Stimulated activated naive CD8-positive, alpha-beta T cell treated with anti-CD3 and anti-CD28 coated beads, Interleukin-15, Interleukin-2, amounts not matched to agents 100 ng/mL and 50 ng/mL, for 24 hours (primary cell): ENCODE measurements around the gene GRAMD1A.
"Not testable (repeated sequence)": the region's sequence is repeated elsewhere in the genome, so short reads cannot be mapped to it uniquely, and the experiment has no call there.

Source experiments
- H3K27ac Mint-ChIP-seq: one replicate; pipeline ENCODE4 v1.8.0; 2021; ENCODE audit warnings: mild to moderate bottlenecking, mixed read lengths
- H3K27me3 Mint-ChIP-seq: one replicate; pipeline ENCODE4 v1.8.0; 2021; ENCODE audit warnings: mixed read lengths
- H3K36me3 Mint-ChIP-seq: one replicate; pipeline ENCODE4 v1.8.0; 2021; ENCODE audit warnings: low read depth, mixed read lengths
- H3K4me1 Mint-ChIP-seq: one replicate; pipeline ENCODE4 v1.8.0; 2021; ENCODE audit warnings: low read depth, mixed read lengths
- H3K4me3 Mint-ChIP-seq: one replicate; pipeline ENCODE4 v1.8.0; 2021; ENCODE audit warnings: mild to moderate bottlenecking, mixed read lengths
- H3K9me3 Mint-ChIP-seq: one replicate; pipeline ENCODE4 v1.8.0; 2021; ENCODE audit warnings: mixed read lengths

The GRAMD1A gene

DNA sequence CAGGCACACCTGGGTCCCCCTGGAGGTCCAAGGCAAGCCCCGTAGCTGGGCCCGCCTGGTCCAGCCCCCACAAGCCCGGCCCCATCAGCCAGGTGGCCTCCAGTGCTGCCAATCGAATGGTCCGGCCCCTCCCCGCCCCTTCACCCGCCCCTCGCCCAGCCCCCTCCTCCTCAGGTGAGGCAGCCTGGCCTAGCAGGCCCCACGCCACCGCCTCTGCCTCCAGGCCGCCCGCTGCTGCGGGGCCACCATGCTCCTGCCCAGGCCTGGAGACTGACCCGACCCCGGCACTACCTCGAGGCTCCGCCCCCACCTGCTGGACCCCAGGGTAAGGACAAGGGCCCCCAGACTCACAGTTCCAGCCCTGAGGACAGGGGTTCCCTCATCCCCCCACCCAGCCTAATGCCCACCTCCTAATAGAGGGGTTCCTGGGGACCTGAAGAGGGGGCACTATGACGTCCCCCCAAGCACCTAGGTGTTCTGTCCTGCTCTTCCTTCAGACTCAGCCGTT, 41.5 kb downstream of the GRAMD1A start, which contains the start of gene HPN:
TSS of gene HPN (plus strand) at position 174 of the 508 bp plus-strand sequence. CDS start 786 bp downstream, outside the sequence.
- Mint-ChIP-seq H3K4me3 (peak within 1 kb of the TSS; percentile 53), H3K36me3 (no peaks in the 10 kb centered on the region), H3K27me3 (peaks cover 4% of the 10 kb centered on the region), H3K4me1 (peaks cover 42% of the 10 kb centered on the region), H3K27ac (peak within 1 kb of the TSS; percentile 16), H3K9me3 (no peaks in the 10 kb centered on the region)

DNA sequence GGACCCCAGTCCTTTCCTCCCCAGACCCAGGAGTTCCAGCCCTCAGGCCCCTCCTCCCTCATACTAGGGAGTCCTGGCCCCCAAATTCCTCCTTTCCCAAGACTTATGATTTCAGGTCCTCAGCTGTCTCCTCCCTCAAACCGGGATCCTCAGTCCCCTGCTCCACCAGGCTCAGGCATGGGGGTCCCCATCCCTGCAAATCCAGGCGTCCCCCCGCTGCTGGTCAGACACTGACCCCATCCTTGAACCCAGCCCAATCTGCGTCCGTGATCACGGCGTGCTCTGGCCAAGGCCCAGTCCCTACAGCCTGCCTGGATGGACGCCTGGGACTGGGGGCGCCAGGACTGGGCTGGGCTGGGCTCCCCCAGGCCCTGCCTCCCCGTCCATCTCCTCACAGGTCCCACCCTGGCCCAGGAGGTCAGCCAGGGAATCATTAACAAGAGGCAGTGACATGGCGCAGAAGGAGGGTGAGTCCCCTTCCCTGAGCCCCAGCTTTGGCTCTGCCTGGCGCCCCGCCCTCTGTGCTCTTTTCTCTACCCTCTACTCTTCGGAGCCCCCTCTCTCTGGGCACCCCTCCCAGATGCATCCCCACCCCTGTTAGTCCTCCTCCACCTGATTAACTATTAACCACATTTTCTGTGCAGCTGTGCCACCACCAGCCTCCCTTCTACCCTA, 42.1 kb downstream of the GRAMD1A start:
- H3K9me3 Mint-ChIP-seq = no peaks in the 10 kb centered on the region
- no peak overlapping the region for H3K27ac Mint-ChIP-seq
- H3K36me3 Mint-ChIP-seq = no peaks in the 10 kb centered on the region
- peaks cover 4% of the 10 kb centered on the region for H3K27me3 Mint-ChIP-seq
- H3K4me1 Mint-ChIP-seq = peaks cover 39% of the 10 kb centered on the region
- H3K4me3 Mint-ChIP-seq = no peak overlapping the region

DNA sequence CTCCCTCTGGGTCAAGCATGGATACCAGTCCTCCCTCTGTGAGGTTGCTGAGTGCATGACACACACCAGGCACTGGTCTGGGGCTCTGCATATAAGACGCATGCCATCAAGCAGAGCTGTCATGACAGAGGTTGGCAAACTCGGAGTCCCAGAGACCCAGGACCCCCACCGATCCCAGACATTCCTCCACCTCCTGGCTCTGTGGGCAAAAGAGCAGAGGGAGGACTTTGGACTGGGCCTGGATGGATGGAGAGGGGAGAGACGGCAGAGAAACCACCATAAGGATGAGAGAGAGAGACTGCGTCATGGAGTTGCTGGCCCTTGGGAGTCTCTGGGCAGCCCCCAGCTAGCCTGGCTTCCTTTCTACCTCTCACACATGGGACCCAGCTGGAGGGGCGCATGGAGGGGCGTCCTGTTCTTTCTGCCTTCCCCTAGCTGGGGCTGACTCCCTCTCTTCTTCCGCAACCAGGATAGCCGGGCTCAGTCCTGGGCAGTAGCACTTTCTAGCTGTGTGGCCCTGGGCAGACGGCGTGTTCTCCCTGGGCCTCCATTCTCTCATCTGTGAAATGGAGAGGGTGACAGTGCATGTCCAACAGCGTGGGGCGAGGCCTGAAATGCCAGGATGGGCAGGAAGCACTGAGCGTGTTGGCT, 43.0 kb downstream of the GRAMD1A start:
- peaks cover 4% of the 10 kb centered on the region for H3K27me3 Mint-ChIP-seq
- H3K9me3 Mint-ChIP-seq = no peaks in the 10 kb centered on the region
- H3K36me3 Mint-ChIP-seq = no peaks in the 10 kb centered on the region
- H3K4me3 Mint-ChIP-seq = no peak overlapping the region
- H3K27ac Mint-ChIP-seq = no peak overlapping the region
- H3K4me1 Mint-ChIP-seq = peaks cover 36% of the 10 kb centered on the region

DNA sequence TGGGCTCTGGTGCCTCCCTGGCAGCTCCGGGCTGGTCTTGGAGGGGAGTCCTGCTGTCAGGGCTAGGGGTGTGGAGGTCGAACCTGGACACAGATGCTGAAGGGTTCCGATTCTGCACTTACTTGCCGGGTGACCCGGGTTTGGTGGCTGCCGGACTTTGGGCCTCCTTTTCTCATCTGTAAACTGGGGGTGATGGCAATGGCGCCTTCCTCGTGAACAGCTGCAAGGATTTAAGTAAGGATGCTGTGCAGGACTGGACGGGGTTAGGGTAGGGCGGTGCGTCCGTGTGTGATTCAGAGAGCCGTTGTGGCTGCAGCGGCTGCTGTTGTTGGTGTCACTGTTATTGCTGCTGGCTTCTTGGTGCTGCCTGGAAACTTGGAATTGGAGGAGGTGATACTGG, 43.8 kb downstream of the GRAMD1A start:
- no peaks in the 10 kb centered on the region for H3K36me3 Mint-ChIP-seq
- no peaks in the 10 kb centered on the region for H3K9me3 Mint-ChIP-seq
- peaks cover 4% of the 10 kb centered on the region for H3K27me3 Mint-ChIP-seq
- H3K4me3 Mint-ChIP-seq = no peak overlapping the region
- H3K27ac Mint-ChIP-seq = no peak overlapping the region
- H3K4me1 Mint-ChIP-seq = peaks cover 35% of the 10 kb centered on the region

DNA sequence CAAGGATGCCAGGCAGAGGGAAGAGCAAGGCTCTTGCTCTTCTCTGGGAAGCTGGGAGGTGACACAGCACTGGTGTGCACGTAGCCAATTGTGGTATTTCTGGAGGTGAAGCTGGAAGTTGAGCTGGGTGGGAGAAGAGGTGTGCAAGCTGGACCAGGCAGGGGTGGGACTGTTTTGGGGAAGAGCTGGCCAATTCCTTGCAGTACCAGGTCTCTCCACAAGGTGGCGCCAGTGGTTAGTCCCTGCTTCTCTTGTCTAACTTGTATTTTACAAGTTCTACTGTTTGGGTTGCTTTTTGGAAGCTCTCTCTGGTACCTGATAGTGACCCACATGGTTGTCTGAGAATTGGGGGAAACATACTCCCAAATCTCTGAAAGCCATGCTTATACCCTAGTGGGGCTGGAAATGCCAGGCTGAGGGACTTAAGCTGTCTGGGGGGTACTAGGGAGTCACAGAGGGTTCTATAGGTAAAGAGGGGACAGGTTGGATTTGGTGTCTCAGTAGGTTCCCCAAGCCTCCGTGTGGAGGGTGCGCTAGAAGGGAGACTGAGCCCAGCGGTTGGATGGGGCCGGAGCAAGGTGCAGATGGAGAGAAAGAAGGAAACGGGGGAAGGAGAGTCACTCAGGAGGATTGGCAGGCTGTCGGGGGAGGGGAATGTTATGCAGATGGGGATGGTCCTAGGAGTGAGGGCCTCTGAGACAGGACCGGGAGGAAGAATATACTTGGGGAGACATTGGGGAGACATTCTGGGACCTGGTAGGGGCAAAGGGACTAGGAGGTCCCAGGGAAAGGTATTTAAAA, 44.4 kb downstream of the GRAMD1A start:
- Mint-ChIP-seq H3K9me3 (no peaks in the 10 kb centered on the region), H3K27me3 (peaks cover 4% of the 10 kb centered on the region), H3K4me1 (peaks cover 30% of the 10 kb centered on the region), H3K4me3 (no peak overlapping the region), H3K36me3 (no peaks in the 10 kb centered on the region), H3K27ac (no peak overlapping the region)

DNA sequence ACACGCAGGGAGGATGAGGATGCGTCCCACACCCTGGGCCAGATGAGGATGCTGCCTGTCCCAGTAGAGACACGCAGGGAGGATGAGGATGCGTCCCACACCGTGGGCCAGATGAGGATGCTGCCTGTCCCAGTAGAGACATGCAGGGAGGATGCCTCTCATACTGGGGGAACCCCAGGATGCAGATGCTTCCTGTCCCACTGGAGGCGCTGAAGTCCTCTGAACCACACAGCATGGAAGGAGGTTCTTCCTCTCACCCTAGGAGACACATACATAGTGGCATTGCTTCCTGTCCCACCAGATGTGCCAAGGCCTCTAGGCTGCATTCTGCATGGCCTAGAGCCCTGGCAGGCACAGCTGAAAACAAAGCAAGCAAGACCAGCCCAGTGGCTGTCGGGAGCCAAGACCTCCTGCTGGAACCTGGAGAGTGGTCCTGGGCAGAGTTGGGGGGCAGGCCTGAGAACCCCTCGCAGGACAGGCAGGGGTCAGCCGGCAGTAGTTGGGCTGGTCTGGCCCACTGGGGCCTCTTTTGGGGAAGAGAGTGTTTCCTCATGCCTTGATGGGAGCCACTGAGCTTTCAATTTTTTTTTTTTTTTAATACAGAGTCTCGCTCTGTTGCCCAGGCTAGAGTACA, 45.7 kb downstream of the GRAMD1A start:
- no peaks in the 10 kb centered on the region for H3K9me3 Mint-ChIP-seq
- no peak overlapping the region for H3K27ac Mint-ChIP-seq
- H3K27me3 Mint-ChIP-seq = no peaks in the 10 kb centered on the region
- peaks cover 22% of the 10 kb centered on the region for H3K4me1 Mint-ChIP-seq
- no peaks in the 10 kb centered on the region for H3K36me3 Mint-ChIP-seq
- no peak overlapping the region for H3K4me3 Mint-ChIP-seq

DNA sequence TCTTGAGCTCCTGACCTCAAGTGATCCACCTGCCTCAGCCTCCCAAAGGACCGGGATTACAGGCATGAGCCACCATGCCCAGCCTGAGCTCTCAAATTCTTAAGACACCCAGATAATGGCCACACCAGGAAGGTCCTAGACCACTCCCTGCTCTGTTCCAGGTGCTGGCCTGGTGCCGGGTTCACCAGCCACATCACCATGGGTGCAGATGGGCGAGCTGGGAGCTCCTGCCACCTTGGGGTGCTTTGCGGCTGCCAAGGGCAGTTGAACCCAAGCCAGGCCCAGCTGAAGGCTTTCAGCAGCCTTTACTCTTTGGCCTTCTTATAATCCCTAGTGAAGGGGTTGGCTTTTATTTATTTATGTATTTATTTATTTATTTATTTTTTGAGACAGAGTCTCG, 46.3 kb downstream of the GRAMD1A start:
- no peaks in the 10 kb centered on the region for H3K27me3 Mint-ChIP-seq
- no peaks in the 10 kb centered on the region for H3K9me3 Mint-ChIP-seq
- H3K27ac Mint-ChIP-seq = no peak overlapping the region
- no peaks in the 10 kb centered on the region for H3K36me3 Mint-ChIP-seq
- peaks cover 18% of the 10 kb centered on the region for H3K4me1 Mint-ChIP-seq
- no peak overlapping the region for H3K4me3 Mint-ChIP-seq

DNA sequence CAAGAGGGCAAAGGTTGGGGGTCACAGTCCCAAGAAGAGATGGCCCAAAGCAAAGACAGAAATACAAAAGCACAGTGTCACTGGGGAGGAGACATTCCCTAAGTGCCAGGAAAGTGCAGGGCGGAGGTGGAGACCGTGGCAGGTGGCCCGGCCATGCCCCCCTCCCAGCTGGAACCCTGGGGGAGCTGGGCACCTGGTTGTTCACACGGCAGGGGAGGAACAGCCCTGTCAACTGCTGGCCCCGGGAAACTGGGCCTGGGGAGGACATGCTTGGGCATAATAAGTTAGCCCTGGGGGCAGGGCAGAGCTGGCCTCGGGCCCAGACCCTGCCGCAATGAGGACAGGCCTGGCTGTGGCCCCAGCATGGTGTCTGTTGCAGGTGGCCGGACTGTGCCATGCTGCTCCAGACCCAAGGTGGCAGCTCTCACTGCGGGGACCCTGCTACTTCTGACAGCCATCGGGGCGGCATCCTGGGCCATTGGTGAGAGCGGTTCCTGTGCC, 48.8 kb downstream of the GRAMD1A start:
- peaks cover 14% of the 10 kb centered on the region for H3K4me1 Mint-ChIP-seq
- no peaks in the 10 kb centered on the region for H3K9me3 Mint-ChIP-seq
- H3K36me3 Mint-ChIP-seq = no peaks in the 10 kb centered on the region
- H3K27ac Mint-ChIP-seq = no peak overlapping the region
- no peaks in the 10 kb centered on the region for H3K27me3 Mint-ChIP-seq
- no peak overlapping the region for H3K4me3 Mint-ChIP-seq

DNA sequence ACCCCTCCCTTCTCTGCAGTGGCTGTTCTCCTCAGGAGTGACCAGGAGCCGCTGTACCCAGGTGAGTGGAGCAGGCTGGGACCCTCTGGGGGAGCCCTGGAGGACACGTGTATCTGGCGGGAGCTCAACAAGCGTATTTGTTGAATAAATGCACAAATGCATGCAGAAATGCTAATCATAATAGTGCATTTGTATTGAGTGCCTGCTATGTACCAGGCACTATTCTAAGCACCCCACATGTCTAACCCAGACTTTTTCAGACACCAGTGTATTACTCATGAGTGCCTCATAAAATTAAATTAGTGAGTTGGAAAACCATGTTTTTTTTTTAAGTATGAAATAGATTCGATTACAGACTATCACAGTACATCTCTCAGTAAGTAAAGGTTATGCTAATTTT, 49.3 kb downstream of the GRAMD1A start:
- Mint-ChIP-seq H3K27me3 (no peaks in the 10 kb centered on the region), H3K36me3 (no peaks in the 10 kb centered on the region), H3K9me3 (no peaks in the 10 kb centered on the region), H3K4me1 (peaks cover 13% of the 10 kb centered on the region), H3K27ac (no peak overlapping the region), H3K4me3 (no peak overlapping the region)

DNA sequence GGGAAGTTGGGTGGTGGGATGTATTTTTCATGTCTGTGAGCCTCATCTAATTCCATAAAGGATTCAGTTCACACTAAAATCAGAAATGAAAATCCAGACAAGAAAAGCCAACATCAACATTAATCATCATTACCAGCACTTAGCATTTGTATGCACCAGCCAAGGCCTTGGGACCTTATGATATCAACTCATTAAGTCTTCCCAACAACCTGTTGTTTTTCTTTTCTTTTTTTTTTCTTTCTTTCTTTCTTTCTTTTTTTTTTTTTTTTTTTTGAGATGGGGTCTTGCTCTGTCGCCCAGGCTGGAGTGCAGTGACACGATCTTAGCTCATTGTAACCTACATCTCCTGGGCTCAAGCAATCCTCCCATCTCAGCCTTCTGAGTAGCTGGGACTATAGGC, 50.5 kb downstream of the GRAMD1A start:
- H3K4me1 Mint-ChIP-seq, H3K27me3 Mint-ChIP-seq, H3K27ac Mint-ChIP-seq, H3K4me3 Mint-ChIP-seq, H3K9me3 Mint-ChIP-seq, H3K36me3 Mint-ChIP-seq: not testable (repeated sequence)

DNA sequence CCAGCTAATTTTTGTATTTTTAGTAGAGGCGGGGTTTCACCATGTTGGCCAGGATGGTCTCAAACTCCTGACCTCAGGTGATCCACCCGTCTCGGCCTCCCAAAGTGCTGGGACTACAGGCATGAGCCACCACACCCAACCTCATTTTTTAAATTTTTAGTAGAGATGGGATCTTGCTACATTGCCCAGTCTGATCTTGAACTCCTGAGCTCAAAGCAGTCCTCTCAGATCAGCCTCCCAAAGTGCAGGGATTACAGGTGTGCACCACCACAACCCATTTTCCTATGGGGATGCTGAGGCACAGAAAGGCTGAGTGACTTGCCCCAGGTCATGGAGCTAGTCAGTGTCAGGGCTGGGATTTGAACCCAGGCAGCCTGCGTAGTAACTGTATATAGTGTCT, 51.1 kb downstream of the GRAMD1A start:
- H3K27me3 Mint-ChIP-seq, H3K27ac Mint-ChIP-seq, H3K9me3 Mint-ChIP-seq, H3K4me1 Mint-ChIP-seq, H3K36me3 Mint-ChIP-seq, H3K4me3 Mint-ChIP-seq: not testable (repeated sequence)

DNA sequence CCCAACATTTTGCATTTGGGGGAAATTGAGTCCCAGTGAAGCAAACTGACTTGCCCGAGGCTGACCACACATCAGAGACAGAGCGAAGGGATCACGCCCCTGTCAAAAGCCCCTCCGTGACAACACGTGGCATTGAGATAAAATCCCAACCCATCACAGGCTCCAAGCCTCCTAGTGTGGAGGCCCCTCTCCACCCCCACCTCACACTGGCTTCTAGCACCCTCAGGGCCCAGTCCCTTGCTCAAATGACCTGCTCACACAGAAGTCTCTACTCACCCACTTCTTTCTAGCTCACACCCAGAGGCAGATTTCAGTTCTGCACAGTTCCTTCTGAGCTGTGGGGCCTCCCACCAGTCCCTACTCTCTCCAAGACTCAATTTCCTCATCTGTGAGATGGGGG, 51.7 kb downstream of the GRAMD1A start:
- Mint-ChIP-seq H3K4me1 (no peaks in the 10 kb centered on the region), H3K4me3 (no peak overlapping the region), H3K9me3 (no peaks in the 10 kb centered on the region), H3K36me3 (no peaks in the 10 kb centered on the region), H3K27me3 (no peaks in the 10 kb centered on the region), H3K27ac (no peak overlapping the region)

DNA sequence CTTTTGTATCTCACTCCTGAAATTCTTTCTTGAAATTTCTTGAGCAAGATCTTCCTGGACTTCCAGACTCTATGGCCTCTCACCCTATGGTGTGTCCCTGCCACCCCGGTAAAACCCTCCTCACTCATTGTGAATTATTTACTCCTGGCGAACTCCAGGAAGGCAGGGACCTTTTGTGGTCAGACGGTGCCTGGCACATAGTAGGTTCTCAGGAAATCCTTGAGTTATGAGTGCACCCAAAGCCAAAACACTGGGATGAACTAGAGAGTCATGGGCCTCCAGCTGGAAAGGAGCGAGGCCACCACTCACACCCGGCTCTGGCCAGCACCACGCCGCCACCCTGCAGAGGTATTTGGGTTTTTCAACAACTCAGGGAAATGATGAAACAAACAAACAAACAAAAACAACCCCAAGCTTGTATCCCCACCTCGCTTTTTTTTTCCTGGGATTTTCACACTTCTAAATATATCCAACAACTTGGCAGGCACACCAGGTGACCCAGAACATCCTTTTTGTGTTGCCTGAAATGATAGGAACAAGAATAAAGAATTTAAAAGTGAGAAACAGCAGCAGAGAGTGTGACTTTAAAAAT, 52.6 kb downstream of the GRAMD1A start:
- Mint-ChIP-seq H3K4me3 (no peak overlapping the region), H3K4me1 (no peaks in the 10 kb centered on the region), H3K9me3 (no peaks in the 10 kb centered on the region), H3K27me3 (no peaks in the 10 kb centered on the region), H3K27ac (no peak overlapping the region), H3K36me3 (no peaks in the 10 kb centered on the region)

DNA sequence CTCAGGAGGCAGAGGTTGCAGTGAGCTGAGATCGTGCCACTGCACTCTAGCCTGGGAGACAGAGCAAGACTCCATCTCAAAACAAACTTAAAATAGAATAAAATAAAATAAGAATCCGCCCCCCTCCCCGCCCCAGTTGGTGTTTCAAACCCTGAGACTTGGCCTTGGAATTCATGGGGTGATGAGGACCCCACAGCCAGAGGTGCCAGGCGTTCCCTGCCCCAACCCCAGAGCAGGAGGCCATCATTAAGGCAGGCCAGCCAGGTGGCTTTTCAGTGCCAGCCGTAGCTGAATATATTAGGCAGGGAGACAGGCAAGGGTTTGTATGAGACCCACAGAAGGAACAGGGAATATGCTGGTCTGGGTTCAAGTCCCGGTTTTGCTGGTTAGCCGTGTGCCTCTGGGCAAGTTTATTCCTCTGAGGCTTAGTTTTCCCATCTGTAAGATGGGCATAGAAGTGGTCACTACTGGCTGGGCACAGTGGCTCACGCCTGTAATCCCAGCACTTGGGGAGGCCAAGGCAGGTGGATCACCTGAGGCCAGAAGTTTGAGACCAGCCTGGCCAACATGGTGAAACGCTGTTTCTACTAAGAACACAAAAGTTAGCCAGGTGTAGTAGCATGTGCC, 53.7 kb downstream of the GRAMD1A start:
- Mint-ChIP-seq H3K36me3 (no peaks in the 10 kb centered on the region), H3K27ac (no peak overlapping the region), H3K4me1 (no peaks in the 10 kb centered on the region), H3K4me3 (no peak overlapping the region), H3K9me3 (no peaks in the 10 kb centered on the region), H3K27me3 (no peaks in the 10 kb centered on the region)
